Fibroblast of skin of left quadriceps (primary cell): ENCODE data around the gene MTA2.
"Not testable (repeated sequence)": the region's sequence is repeated elsewhere in the genome, so short reads cannot be mapped to it uniquely, and the experiment has no call there.

Experiments used
- DNase-seq, 2 experiments: peaks; one replicate each; pipeline ENCODE4 v3.0.0-alpha.2; 2013; ENCODE audit warnings: low read depth in 2 of 2

Gene MTA2

DNA sequence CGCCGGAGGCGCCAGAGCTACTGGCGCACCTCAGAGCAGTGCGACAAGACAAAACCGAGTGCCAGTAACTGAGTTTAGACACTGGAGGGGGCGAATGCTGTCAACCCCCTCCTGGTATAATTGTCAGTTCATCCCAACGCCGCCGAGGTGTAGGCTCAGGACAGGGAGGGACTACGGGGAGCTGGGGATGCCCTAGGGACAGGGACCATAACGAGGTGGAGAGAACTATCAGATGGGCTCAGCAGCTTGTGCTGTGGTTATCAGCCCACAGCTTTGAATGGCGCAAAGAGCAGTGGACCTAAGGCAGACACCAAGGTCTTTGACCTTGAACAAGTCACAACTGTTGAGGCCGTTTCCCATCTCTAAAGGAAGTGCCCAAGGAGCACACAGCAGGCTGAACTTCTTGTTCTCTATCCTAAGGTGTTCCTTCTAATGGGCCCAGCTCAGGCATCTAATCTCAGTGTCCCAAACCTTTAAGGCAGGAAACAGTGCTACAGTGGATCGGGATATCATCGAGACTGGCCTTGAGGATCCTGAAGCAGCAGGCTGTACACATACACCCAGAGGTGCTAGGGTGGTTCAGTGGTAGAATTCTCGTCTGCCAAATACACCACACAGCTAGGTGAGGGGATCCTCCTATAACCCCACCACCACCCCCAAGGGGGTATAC, 9.4 kb downstream of the MTA2 start:
- DNase-seq: no peak

DNA sequence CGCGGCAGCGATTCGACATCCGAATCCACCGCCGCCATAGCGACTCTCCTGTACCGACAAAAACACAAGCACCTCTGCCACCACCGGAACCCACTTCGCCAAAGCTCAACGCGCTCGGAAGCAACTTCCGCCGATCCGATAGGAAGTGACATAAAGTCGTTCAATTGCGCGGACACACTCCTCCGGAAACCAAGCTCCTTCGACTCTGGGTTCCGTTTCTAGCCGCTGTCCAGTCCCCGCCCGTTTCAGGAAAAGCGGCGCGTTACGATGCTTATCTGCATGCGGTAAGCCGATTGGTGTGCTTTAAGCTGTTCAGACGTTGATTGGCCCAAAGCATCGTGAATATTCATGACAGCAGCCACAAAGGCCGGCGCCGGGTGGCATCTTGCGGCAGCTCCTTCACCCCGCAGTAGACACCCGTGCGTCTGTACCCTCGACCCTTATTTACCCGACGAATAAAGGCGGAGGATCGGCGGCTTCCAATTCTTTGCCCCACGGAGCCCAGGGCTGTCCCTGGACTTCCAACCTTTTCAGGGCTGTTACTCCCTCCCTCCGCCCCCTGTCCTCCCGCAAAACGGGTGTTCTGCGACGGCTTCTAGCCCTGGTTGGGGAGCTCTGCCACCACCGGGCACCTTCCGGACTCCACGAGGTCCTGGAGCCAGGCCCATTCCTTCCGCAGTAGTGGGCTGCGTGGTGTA, 10.1 kb downstream of the MTA2 start, which contains the start of gene TUT1:
Gene TUT1 (minus strand): TSS at position 76 of the 698 bp plus-strand sequence. CDS start 38 bp downstream, at position 38.
- DNase-seq: peak; percentile 96 to 97

DNA sequence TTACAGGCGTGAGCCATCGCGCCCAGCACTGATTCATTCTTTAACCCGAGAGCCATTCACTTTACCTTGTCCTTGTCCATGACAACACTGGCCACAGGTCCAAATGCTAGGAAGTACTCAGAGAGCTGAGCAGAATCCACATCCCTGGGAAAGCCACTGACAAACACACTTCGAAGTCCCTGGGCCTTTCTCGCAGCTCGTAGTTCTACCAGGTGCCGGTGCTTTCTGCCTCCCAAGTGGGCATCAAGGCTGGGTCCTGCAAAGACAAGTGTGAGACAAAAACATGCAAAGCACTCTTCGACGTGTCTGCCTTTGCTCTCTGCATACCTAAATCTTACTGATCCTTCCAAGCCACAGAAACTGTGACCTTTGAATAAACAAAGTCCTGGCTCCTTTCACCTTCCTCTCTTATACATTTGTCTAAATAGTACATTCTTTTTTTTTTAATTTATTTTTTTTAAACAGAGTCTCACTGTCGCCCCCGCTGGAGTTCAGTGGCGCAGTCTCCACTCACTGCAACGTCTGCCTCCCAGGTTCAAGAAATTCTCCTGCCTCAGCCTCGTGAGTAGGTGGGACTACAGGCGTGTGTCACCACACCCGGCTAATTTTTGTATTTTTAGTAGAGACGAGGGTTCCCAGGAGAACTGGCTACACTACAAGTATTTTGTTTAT, 12.6 kb downstream of the MTA2 start:
- DNase-seq: no peak

DNA sequence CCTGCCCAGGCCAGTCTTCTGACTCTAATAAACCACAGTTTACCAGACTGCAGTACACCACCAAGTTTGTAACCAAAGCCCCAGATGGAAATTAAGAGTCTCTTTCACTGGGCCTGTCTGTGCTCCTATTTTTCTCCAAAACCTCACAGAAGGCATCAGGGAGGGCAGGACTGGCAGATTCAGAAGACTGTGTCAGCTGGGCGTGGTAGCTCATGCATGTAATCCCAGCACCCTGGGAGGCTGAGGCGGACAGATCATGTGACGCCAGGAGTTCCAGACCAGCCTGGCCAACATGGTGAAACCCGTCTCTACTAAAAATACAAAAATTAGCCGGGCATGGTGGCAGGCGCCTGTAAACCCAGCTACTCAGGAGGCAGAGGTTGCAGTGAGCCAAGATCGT, 16.3 kb downstream of the MTA2 start:
- DNase-seq: not testable (repeated sequence)

DNA sequence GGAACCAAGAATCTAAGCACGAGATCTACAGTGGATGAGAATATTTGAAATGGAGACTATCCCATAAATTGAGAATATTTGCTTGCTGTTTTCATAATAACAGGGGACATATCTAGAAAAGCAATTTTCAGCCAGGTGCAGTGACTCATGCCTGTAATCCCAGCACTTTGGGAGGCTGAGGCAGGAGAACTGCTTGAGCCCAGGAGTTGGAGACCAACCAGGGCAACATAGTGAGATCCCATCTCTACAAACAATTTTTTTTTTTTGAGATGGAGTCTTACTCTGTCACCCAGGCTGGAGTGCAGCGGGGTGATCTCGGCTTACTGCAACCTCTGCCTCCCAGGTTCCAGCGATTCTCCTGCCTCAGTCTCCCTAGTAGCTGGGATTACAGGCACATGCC, 19.9 kb downstream of the MTA2 start:
- not testable (repeated sequence) for DNase-seq

DNA sequence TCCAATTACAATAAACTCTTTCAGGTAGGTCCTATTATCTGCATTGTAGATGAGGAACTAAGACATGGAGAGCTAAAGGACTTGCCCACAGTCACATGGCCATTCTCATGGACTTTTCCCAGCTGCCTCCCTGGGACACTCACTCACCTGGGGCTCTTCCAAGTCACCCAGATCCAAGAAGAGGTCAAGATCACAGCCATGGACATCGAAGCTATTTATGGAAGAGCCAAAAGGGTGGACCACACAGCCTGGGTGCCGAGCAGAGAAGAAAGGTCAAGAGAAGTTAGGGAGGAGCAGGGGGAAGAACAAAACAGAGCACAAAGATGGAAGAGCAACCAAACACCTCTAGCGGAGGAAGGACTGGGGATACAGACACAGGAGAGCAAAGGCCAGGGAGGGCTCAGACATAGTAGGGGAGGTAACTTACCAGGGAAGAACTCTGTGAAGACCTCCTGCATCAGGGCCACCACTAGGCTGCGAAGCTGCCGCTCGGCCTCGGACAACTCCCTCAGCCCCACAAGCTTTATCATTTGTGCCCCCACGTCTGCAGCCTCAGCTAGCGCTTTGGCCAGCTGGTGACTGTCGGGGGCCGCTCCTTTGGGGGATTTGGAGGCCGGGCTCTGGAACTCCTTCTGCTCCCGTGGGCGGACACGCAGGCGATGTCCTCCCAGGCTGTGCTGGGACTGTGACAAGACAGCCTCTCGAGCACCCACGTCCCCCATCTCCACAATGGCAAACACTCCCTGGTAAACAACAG, 20.5 kb downstream of the MTA2 start:
- DNase-seq: no peak

DNA sequence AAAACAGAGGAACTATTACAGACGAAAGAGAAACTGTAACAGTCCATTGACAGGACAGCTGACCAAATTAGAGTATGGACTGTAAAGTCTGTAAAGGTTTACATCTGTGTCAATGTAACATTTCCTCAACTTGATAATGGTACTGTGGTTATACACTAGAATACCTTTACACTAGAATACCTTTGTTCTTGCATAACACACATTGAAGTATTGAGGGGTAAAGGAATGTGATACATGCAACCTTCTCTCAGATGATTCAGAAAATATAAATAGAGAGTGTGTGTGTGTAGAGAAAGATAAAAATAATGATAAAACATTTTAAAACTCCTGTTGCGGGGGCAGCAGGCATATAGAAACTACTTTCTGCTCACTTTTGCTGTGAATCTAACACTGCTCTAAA, 22.4 kb downstream of the MTA2 start:
- no peak for DNase-seq

DNA sequence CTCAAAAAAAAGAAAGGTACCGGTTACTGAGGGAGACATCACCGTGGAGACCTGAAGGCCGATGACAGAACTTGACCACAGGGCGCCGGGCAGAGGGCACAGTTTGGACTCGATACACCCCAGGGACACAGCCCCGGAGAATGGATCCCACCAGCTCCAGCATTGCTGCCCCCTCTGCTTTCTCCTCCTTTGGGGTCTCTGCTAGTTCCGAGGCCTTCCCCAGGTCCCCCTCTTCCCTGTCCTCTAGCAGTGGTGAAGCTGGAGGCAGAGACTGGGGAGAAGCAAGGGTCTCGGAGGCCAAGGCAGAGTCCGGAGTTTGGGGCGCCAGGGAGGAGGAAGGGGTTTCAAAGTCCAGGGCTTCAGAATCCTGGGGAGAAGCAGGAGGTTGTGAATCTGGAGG, 23.1 kb downstream of the MTA2 start:
- DNase-seq: no peak

DNA sequence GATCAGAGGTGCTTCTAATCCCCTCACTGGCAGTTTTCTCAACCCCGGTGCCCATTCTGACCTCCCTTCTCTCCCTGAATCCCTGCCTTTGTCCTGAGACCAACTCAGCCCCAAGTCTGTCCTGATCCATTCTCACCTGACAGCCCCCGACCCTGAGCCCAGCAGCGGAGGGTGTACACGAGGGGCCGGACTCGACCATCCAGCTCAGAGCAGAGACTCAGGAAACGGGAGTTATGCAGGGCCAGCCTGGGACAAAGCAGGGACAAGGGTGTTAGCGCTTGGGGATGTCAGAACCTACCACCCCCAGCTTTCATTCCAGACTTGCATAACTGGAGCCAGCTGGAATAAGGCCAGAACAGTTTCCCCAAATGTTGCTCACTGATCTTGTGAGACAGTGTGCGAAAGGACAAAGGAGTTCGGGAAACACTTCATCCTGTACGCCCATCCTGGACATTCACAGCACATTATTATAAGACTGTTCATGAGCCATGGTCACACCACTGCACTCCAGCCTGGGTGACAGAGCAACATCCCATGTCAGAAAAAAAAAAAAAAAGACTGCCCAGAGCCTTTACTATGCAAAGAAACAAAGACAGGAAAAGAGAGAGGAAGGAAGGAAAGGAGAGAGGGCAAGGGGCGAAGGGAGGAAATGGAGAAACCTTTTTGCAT, 24.5 kb downstream of the MTA2 start:
- no peak for DNase-seq

DNA sequence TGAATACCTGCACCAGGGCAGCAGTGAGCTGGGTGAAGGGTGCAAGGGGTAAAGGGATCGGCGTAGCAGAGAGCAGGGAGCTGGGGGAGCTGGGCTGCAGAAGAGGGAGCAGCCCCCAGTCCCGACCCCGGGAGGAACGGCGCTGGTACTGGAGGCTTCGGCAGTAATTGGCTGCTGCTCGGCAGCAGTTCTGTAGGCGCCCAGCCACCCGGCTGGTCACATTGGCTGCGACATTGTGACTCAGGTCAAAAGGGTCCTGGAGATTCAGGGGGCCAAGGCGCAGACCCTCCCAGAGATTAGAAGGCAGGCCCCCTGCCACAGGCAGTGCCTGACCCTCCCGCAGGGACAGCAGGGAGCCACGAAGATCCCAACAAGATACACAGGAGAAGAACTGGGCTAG, 25.8 kb downstream of the MTA2 start:
- DNase-seq: no peak

DNA sequence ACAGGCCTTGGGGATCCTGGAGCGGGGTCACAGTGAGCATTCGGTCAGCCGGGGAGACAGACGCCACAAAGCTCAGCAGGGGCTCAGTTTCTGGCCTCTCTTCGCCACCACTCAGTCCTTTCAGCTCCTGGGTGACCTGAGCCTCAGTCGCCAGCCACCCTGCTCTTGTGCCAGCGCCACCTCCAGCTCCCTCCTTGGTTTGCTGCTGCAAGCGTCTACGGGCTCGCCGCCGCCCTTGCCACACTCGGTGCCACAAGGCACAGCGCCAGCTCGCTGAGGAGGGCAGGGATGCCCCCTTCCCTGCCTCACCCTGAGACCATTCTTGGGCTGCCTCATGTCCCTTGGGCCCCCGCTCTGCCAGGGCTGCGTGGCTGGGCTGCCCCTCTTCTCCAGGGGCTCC, 26.5 kb downstream of the MTA2 start:
- DNase-seq: no peak

DNA sequence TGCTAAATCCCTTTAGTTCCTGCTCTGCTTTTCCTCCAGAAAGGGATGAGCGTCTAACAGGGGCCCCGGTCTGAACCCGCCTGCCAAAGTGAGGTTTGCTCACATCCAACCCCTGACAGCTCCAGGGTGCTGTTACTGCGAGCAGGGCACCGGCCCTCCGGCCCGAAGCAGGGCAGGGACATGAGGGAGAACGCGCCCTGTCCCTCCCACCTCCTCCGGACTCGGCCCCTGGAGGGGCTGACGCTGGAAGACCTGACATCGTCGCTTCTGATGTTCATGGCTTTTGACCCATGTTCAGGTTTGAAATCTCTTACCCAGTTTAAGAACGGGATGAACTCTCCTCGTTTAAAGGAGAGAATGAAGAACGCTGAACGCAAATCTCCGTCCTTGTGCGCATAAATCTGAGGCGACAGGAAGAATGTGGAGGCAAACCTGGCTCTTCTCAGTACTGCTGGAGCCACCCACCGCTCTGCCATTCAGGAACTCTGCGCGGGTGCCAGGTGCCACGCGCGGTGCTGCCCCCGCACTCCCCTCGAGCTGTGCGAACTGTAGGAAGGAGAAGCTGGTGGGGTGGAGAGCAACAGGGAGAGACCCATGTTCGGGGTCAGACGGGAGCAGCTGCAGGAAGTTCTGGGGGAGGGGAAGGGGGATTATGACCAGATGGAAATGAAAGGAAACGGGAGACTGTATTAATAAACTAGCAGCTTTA, 27.1 kb downstream of the MTA2 start:
- DNase-seq: no peak

DNA sequence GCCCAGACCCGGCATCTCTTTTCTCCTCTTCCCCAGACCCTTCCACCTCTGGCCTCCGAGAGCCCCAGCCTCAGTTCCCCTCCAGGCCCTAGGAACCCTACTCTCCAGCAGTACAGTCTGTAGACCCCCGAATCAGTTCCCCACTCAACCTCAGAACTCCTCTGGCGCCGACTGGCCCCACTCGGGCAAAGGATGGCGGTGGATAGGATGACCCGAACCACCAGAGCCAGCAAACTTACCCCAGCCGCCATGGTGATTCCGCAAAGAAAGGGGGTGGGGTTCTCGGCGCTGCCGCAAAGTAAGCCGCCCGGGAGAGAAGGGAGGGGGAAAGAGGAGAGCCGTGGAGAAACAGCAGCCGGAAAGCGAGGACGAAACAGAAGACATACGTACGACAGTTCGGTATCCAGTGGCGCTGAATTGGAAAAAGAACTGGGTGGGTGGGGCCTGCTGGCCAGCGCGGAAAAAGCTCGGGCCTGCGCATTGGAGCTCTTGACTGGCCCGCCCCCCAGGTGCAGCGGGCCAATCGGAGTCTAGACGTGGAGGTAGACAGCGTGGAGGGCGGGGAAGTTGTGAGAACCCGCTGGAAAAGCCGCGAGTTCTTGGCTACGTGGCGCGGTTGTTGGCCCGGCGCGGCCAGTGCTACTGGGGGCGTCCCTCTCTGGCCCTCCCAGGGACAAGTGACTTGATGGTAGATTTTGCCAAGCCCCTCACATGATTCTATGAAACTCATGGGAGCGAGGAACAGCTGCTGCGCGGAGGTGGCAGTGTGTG, 27.9 kb downstream of the MTA2 start, which contains the start of gene EEF1G:
Gene EEF1G (minus strand): TSS at position 300 of the 771 bp plus-strand sequence. CDS start 49 bp downstream, at position 251.
- DNase-seq: peak; percentile 100

DNA sequence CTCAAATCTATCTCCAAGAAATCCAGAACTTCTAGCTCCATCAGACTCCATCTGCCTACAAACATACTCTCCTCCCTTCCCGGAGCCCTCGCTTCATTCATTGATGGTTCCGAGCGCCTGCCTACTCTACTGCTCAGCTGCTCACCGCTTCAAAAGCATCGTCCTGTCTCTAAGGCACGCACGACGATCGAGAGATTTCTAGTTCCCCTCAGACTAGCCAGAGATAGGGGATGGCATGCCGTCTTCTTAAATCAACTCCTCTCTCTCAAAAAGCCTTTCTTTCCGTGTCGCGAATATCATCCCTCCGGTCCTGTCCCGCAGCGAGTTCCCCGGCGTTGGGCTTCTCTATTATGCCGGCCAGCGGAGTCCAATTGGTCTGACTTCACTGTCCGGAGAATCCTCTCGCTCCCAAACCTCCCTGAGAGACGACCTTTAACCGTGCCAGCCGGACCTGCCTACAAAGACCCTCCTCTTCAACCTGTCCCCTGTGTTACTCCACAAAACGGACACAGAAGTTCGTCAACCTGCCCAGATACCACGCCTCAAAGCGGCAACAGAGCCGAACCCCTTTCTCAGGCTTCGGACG, 28.6 kb downstream of the MTA2 start:
- no peak for DNase-seq

DNA sequence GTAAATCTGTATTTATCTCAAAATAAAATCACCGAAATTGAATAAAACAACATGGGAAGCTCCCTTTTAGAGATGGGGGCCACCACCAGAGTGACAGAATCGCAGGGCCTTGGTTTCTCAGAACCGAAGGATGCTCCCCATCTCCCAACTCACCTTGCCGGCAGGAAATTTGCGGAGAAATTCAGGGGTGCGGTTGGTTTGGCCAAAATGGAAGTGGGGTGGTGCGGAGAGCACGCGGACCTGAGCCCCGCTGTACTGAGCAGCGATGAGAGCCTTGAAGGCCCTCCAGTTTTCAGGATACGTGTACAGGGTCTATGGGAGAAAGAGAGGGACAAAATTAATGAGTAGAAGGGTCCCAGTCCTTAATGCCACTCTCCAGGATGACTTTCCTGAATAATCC, 29.2 kb downstream of the MTA2 start:
- DNase-seq: no peak

DNA sequence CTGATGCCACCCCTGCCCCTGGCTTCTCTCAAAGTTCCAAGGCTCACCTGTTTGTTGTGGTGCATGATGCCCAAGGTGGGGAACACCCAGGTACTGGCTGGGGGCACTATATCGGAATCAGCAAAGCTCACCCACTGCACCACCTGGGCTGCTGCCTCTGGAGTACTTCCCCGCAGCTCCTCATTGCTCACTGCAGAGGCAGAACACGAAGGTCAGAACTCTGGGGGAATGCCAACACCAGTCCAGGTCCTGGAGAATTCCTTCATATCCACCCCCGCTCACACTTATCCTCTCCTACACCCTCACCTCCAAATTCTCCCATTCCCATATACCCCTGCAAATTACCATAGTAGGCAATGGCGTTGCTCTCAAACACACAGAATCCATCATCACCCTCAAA, 30.2 kb downstream of the MTA2 start:
- DNase-seq: not testable (repeated sequence)

DNA sequence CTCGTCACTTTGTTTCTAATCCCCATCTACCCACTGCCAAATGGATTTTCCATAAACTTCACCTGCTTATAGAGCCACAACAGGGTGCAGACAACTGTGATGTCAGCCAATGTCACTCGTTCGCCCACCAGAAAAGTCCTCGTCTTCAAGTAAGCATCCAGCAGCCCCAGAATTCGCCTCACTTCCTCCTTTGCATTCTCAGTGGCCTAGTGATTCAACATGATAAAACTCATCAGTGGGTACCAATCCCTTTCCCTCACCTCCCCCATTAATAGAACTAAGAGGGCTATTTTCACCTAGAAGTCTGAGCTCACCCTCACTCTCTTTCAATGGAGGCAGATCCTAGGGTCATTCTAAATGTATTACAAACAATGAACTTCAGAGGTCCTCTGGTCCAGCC, 30.8 kb downstream of the MTA2 start:
- not testable (repeated sequence) for DNase-seq

DNA sequence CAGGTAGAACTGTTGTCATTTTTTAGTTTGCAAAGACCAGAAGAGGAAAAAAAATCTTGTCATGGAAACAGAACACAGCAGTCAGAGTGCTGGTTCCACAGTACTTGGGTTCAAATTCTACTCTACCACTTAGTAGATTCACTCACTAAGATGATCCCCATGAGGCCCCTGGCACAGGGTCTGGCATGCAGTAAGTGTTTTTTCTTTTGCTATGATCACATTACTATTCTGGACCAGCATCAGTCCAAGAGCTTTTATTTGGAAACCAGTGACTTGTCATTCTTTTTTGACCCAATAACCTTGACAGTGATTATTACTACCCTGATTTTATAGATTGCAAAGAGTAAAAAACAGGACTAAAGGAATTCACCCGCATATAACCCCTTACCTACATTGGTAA, 32.1 kb downstream of the MTA2 start:
- no peak for DNase-seq

DNA sequence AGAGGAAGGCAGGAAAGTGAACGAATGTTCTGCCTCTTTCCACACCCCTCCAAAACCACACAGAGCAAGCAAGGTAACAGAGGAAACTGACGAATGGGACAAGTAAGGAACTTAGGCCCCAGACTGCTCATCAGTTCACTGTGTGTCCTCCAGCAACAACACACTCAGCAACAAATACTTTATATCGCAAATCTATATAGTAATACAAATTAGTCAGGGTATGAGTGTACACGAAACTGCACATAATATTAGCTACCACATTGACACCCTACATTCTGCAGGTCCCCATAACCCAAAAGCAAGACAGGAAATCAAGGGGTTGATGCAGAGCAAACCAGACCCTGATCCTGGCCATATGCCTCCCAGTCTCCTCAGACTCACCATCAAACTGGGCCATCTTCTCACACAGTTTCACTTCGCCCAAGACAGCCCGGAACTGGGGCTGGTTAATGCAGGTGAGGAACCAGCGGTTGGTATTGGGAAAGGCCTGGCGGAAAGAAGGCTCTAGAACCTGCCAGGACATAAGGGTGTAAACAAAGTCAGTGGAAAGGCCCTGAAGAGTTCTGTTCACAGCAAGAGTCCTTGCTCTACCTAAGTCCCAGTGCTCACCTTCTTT, 34.5 kb downstream of the MTA2 start:
- DNase-seq: no peak
